GM12865 (cell line): ENCODE results near the gene EFHD1.
A peak's percentile ranks its signal among the peaks of the same experiment; 100 is the strongest.

Experiments
- DNase-seq: peaks from one replicate; pipeline ENCODE4 v3.0.0; 2010; ENCODE audit warnings: low read depth
- H3K4me3 ChIP-seq: 2 replicates; pipeline ENCODE4 v1.5.1; 2011; ENCODE audit warnings: mild to moderate bottlenecking, low read depth, low read length, control low read depth
- TF ChIP-seq, protein P1 (sequence below): IDR thresholded peaks from 2 replicates; pipeline ENCODE4 v1.5.1; 2011; ENCODE audit warnings: low read length, control low read depth, low read depth, inconsistent platforms; ENCODE audit not compliant: insufficient read depth; ENCODE audit errors: missing control alignments

The EFHD1 gene

DNA sequence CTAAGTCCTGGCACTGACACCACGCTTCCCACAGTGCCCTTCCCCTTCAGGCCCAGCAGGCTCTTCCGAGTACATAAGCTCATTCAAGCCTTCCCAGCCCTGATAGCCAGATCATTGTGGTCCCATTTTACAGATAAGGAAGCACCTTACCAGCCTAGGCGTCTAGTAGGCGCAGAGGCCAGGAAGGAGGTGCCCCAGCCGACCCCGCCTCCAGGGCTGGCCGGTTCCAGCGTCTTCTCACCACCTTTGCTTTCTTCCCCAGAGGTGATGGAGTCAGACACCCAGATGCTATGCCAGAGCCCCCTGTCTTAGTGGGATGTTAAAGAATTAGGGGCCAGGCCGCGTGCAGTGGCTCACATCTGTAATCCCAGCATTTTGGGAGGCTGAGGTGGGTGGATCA is 28.9 kb upstream of the EFHD1 start:
- TF ChIP-seq, protein P1, sequence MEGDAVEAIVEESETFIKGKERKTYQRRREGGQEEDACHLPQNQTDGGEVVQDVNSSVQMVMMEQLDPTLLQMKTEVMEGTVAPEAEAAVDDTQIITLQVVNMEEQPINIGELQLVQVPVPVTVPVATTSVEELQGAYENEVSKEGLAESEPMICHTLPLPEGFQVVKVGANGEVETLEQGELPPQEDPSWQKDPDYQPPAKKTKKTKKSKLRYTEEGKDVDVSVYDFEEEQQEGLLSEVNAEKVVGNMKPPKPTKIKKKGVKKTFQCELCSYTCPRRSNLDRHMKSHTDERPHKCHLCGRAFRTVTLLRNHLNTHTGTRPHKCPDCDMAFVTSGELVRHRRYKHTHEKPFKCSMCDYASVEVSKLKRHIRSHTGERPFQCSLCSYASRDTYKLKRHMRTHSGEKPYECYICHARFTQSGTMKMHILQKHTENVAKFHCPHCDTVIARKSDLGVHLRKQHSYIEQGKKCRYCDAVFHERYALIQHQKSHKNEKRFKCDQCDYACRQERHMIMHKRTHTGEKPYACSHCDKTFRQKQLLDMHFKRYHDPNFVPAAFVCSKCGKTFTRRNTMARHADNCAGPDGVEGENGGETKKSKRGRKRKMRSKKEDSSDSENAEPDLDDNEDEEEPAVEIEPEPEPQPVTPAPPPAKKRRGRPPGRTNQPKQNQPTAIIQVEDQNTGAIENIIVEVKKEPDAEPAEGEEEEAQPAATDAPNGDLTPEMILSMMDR: no peak
- DNase-seq: no peak
- H3K4me3 ChIP-seq: no peak overlapping the region

DNA sequence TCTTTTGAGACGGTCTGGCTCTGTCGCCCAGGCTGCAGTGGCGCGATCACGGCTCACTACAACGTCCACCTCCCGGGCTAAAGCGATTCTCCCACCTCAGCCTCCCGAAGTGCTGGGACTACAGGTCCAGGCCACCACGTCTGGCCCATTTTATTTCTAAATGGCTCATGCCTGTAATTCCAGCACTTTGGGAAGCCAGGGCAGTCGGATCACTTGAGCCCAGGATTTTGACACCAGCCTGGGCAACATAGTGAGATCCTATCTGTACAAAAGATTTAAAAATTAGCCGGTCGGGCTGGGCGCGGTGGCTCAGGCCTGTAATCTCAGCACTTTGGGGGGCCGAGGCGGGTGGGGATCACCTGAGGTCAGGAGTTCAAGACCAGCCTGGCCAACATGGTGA is 26.4 kb upstream of the EFHD1 start:
- DNase-seq: no peak
- TF ChIP-seq, protein P1: no peak
- no peak overlapping the region for H3K4me3 ChIP-seq

DNA sequence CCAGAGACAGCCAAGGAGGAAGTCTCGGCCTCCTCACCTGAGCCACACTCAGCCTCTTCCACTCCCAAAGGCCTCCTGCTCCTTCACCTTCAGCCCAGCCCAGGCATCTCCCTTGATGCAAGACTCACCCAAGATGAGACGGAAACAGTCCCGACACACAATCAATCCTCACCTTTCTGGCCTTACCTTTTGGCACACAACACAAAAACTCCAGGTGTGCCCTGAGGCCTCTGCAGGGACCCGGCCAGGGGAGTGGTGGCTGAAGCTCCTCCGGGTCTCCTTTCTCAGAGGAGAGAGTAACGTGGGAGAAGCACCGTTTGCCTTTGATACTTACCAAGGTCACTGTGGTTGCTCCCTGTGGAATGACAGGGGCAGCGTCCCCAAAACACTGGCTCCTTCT is 23.8 kb upstream of the EFHD1 start:
- no peak overlapping the region for H3K4me3 ChIP-seq
- TF ChIP-seq, protein P1: no peak
- no peak for DNase-seq

DNA sequence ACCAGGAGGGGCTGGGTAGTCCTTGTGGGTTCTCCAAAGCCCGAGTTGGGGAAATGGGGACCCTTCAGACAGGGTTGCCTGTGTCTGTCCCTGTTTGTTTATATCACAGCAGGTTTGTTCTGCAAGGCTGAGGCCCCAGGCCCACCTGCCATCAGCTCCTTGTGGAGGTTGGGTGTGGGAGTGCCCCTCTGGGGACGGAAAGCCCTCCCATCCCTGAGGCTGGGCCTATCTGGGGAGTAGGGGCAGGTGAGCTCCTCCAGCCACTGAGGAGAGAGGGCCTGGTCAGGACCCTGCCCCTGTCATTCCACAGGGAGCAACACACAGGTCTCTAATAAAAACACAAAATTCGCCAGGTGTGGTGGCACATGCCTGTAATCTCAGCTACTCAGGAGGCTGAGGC is 23.3 kb upstream of the EFHD1 start:
- no peak overlapping the region for H3K4me3 ChIP-seq
- TF ChIP-seq, protein P1: no peak
- DNase-seq: no peak

DNA sequence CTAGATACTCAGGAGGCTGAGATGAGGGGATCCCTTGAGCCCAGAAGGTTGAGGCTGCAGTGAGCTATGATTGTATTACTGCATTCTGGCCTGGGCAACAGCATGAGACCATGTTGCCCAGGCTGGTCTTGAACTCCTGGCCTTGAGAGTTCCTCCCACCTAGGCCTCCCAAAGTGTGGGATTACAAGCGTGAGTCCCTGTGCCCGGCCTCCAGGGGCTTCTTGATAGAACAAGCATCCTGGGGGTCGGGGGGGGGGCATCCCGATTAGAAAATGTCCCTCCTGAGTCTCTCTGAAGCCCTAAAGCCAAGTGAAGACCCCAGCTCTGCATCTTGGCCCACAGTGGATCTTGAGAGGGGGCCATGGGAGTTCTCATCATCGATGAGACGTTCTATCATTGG is 22.3 kb upstream of the EFHD1 start:
- no peak for DNase-seq
- no peak overlapping the region for H3K4me3 ChIP-seq
- TF ChIP-seq, protein P1: no peak

DNA sequence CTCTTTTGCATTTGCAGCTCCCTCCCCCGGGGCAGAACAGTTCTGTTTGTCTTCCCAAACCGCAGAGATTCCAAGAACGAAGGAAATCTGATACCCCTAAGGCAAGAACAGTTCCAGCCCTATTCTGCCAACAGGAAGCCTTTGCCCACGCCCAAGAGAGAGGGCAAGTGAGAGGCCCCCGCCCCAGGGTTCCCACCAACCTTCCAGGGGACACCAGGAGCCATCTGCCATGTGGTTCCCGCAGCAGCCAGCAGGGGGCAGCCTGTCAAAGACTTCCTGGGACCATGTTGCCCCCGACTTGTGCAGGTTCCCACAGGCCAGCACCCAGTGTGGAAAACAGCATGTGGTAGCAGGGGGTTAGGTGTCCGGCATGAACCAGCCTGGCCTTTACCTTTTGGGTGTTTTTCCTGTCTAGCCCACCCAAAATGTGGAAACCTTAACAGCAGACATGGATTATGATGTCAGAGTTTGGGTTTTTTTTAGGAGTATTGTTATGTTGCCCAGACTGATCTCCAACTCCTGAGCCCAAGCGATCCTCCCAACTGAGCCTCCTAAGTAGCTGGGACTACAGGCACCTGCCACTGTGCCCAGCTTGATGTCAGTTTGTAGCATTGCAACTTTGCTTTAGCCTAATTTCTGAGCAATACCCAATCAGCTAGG is 21.7 kb upstream of the EFHD1 start:
- TF ChIP-seq, protein P1: peak; percentile 88
- peak; percentile 57 for DNase-seq
- H3K4me3 ChIP-seq: no peak overlapping the region

DNA sequence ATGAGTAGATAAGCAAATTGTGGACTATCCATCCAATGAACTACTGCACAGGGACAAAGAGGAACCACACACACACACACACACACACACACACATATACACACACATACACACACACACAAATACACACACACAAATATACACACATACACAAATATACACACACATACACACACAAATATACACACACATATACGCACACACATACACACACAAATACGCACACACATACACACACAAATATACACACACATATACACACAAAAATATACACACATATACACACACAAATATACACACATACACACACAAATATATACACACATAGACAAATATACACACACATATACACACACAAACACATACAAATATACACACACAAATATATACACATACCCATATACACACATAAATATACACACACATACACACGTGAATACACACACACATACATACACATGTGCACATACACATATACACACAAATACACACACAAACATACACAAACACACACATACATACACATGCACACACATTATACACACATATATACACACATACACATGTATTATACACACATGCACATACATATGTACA is 19.8 kb upstream of the EFHD1 start:
- no peak for DNase-seq
- TF ChIP-seq, protein P1: no peak
- H3K4me3 ChIP-seq: no peak overlapping the region
